HL-60 (cell line): Measurements from ENCODE around the gene MET.
"Not testable (repeated sequence)": the region's sequence is repeated elsewhere in the genome, so short reads cannot be mapped to it uniquely, and the experiment has no call there.

Experiments used
- POLR2AphosphoS5 ChIP-seq: IDR thresholded peaks from 2 replicates; pipeline ENCODE4 v1.6.1; 2012; ENCODE audit warnings: low read depth
- REST ChIP-seq: IDR thresholded peaks from 2 replicates; pipeline ENCODE4 v1.6.1; 2012; ENCODE audit warnings: low read depth; ENCODE audit not compliant: insufficient replicate concordance

GRCh38 chr7:116751070-116751469, 79.1 kb downstream of the MET start:
- not testable (repeated sequence) for TF ChIP-seq REST, POLR2AphosphoS5
